Neural cell (in vitro differentiated cells): Measurements from ENCODE around the gene PPFIA4. TPM values are rescaled to one million over a fixed set of nuclear protein-coding genes. Genes with fewer than 3 reads are reported as not detected.
"Not testable (repeated sequence)": the region's sequence is repeated elsewhere in the genome, so short reads cannot be mapped to it uniquely, and the experiment has no call there.

Experiments used
- H2AFZ ChIP-seq: fragments of 200-600, 300-800 bp; sonication (generic), shearing (Covaris generic); 2 replicates; pipeline ENCODE4 v1.6.0; 2014; ENCODE audit warnings: low read depth, mild to moderate bottlenecking, antibody characterized with exemption, low read length, moderate library complexity
- H3F3A ChIP-seq: fragments of 200-600 bp; shearing (Covaris generic); 2 replicates; pipeline ENCODE4 v1.6.1; 2016; ENCODE audit warnings: mild to moderate bottlenecking, moderate library complexity, mixed read lengths, antibody characterized with exemption, low read length; ENCODE audit not compliant: insufficient read depth, poor library complexity, severe bottlenecking
- H3K27ac ChIP-seq: fragments of 200-600, 300-800 bp; sonication (generic), shearing (Covaris generic); 2 replicates; pipeline ENCODE4 v1.5.1; 2014; ENCODE audit warnings: mild to moderate bottlenecking, low read length, moderate library complexity
- H3K27me3 ChIP-seq: fragments of 300-800, 200-600 bp; sonication (generic), shearing (Covaris generic); 2 replicates; pipeline ENCODE4 v1.6.0; 2014; ENCODE audit warnings: mild to moderate bottlenecking, low read depth, low read length, moderate library complexity; ENCODE audit not compliant: insufficient read depth
- H3K36me3 ChIP-seq: fragments of 300-800, 200-600 bp; sonication (generic), shearing (Covaris generic); 2 replicates; pipeline ENCODE4 v1.5.1; 2014; ENCODE audit warnings: mild to moderate bottlenecking, antibody characterized with exemption, low read length, moderate library complexity; ENCODE audit not compliant: insufficient read depth
- H3K4me2 ChIP-seq: fragments of 300-800, 200-600 bp; sonication (generic), shearing (Covaris generic); 2 replicates; pipeline ENCODE4 v1.6.0; 2014; ENCODE audit warnings: mild to moderate bottlenecking, low read length
- H3K4me3 ChIP-seq: fragments of 300-800, 200-600 bp; sonication (generic), shearing (Covaris generic); 2 replicates; pipeline ENCODE4 v1.5.1; 2014; ENCODE audit warnings: mild to moderate bottlenecking, low read length, moderate library complexity
- H3K79me2 ChIP-seq: fragments of 200-600 bp; shearing (Covaris generic); replicated peaks from 2 replicates; pipeline ENCODE4 v1.6.0; 2014; ENCODE audit warnings: mild to moderate bottlenecking, low read length, moderate library complexity; ENCODE audit not compliant: insufficient read depth
- H3K9ac ChIP-seq: fragments of 300-800, 200-600 bp; sonication (generic), shearing (Covaris generic); 2 replicates; pipeline ENCODE4 v1.6.1; 2016; ENCODE audit warnings: mild to moderate bottlenecking, low read length, mixed read lengths
- H3K9me2 ChIP-seq: fragments of 200-600 bp; shearing (Covaris generic); 2 replicates; pipeline ENCODE4 v1.6.1; 2016; ENCODE audit warnings: mild to moderate bottlenecking, low read length, mixed read lengths; ENCODE audit not compliant: insufficient read depth
- H3K9me3 ChIP-seq: fragments of 200-600, 300-800 bp; sonication (generic), shearing (Covaris generic); 2 replicates; pipeline ENCODE4 v1.6.1; 2016; ENCODE audit warnings: mild to moderate bottlenecking, mixed run types, low read length, moderate library complexity, mixed read lengths
- H4K20me1 ChIP-seq: fragments of 200-600 bp; shearing (Covaris generic); 2 replicates; pipeline ENCODE4 v1.6.1; 2016; ENCODE audit warnings: mild to moderate bottlenecking, mixed run types; ENCODE audit not compliant: insufficient read depth
- CTCF ChIP-seq: fragments of 450-650 bp; IDR thresholded peaks from 2 replicates; pipeline ENCODE4 v1.5.1; 2014; ENCODE audit warnings: antibody characterized with exemption, mild to moderate bottlenecking, moderate library complexity; ENCODE audit not compliant: poor library complexity, severe bottlenecking
- EP300 ChIP-seq: fragments of 450-650 bp; conservative IDR thresholded peaks from 2 replicates; pipeline ENCODE4 v1.6.1; 2014; ENCODE audit warnings: antibody characterized with exemption, mild to moderate bottlenecking, moderate library complexity; ENCODE audit not compliant: poor library complexity, severe bottlenecking
- EZH2 ChIP-seq: fragments of 200-600, 300-800 bp; shearing (Covaris generic), sonication (generic); IDR thresholded peaks from 2 replicates; pipeline ENCODE4 v1.6.1; 2014; ENCODE audit warnings: antibody characterized with exemption, low read length, borderline replicate concordance, mild to moderate bottlenecking; ENCODE audit not compliant: insufficient read depth, poor library complexity, severe bottlenecking
- MXI1 ChIP-seq: fragments of 450-650 bp; conservative IDR thresholded peaks from 2 replicates; pipeline ENCODE4 v1.6.1; 2014; ENCODE audit warnings: antibody characterized with exemption, mild to moderate bottlenecking; ENCODE audit not compliant: poor library complexity, severe bottlenecking
- POLR2AphosphoS5 ChIP-seq: IDR thresholded peaks from 2 replicates; pipeline ENCODE4 v1.6.1; 2012
- RAD21 ChIP-seq: fragments of 450-650 bp; conservative IDR thresholded peaks from 2 replicates; pipeline ENCODE4 v1.6.1; 2014; ENCODE audit warnings: antibody characterized with exemption, mild to moderate bottlenecking, moderate library complexity
- SMC3 ChIP-seq: fragments of 450-650 bp; conservative IDR thresholded peaks from 2 replicates; pipeline ENCODE4 v1.6.1; 2014; ENCODE audit warnings: antibody characterized with exemption, mild to moderate bottlenecking, moderate library complexity; ENCODE audit not compliant: poor library complexity
- TAF1 ChIP-seq: IDR thresholded peaks from 2 replicates; pipeline ENCODE4 v1.6.1; 2012; ENCODE audit warnings: low read depth
- polyA plus RNA-seq: library from polyadenylated mRNA; depleted of rRNA; stranded (reverse); fragments of >200 nt; gene quantifications from 2 replicates; pipeline ENCODE4 v1.2.3, GENCODE V29; 2014
- TF ChIP-seq, protein P1 (sequence below): IDR thresholded peaks from 2 replicates; pipeline ENCODE4 v1.6.1; 2012; ENCODE audit warnings: borderline replicate concordance

PPFIA4 gene
- polyA plus RNA-seq, 1 donor from 2014 or later: 1.6 TPM

GRCh38 chr1:203022855-203023254 is 3.4 kb upstream of the PPFIA4 start:
- H3K4me2 ChIP-seq, H3K4me3 ChIP-seq, H4K20me1 ChIP-seq, H3K9ac ChIP-seq, H2AFZ ChIP-seq, H3K9me3 ChIP-seq, H3F3A ChIP-seq, H3K79me2 ChIP-seq, H3K27ac ChIP-seq, H3K9me2 ChIP-seq: not testable (repeated sequence)
- Histone ChIP-seq H3K36me3 (peaks cover 26% of the 10 kb centered on the region), H3K27me3 (peaks cover 15% of the 10 kb centered on the region)

GRCh38 chr1:203025686-203026030 is 633 bp upstream of the PPFIA4 start:
- H3K36me3 ChIP-seq: peaks cover 18% of the 10 kb centered on the region
- no peaks in the 10 kb centered on the region for H3K9me2 ChIP-seq
- H3K79me2 ChIP-seq: no peaks in the 10 kb centered on the region
- TF ChIP-seq MXI1 (no peak), POLR2AphosphoS5 (no peak), EZH2 (no peak), EP300 (no peak), CTCF (no peak), TAF1 (no peak), RAD21 (no peak), SMC3 (no peak)
- TF ChIP-seq, protein P1, sequence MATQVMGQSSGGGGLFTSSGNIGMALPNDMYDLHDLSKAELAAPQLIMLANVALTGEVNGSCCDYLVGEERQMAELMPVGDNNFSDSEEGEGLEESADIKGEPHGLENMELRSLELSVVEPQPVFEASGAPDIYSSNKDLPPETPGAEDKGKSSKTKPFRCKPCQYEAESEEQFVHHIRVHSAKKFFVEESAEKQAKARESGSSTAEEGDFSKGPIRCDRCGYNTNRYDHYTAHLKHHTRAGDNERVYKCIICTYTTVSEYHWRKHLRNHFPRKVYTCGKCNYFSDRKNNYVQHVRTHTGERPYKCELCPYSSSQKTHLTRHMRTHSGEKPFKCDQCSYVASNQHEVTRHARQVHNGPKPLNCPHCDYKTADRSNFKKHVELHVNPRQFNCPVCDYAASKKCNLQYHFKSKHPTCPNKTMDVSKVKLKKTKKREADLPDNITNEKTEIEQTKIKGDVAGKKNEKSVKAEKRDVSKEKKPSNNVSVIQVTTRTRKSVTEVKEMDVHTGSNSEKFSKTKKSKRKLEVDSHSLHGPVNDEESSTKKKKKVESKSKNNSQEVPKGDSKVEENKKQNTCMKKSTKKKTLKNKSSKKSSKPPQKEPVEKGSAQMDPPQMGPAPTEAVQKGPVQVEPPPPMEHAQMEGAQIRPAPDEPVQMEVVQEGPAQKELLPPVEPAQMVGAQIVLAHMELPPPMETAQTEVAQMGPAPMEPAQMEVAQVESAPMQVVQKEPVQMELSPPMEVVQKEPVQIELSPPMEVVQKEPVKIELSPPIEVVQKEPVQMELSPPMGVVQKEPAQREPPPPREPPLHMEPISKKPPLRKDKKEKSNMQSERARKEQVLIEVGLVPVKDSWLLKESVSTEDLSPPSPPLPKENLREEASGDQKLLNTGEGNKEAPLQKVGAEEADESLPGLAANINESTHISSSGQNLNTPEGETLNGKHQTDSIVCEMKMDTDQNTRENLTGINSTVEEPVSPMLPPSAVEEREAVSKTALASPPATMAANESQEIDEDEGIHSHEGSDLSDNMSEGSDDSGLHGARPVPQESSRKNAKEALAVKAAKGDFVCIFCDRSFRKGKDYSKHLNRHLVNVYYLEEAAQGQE: no peak
- no peaks in the 10 kb centered on the region for H3K9me3 ChIP-seq
- peak overlapping the region; percentile 46 for H2AFZ ChIP-seq
- no peaks in the 10 kb centered on the region for H4K20me1 ChIP-seq
- peaks cover 3% of the 10 kb centered on the region for H3F3A ChIP-seq
- H3K9ac ChIP-seq: no peak overlapping the region
- peaks cover 19% of the 10 kb centered on the region for H3K27me3 ChIP-seq
- H3K27ac ChIP-seq: no peak overlapping the region
- H3K4me2 ChIP-seq: no peak overlapping the region
- peak overlapping the region; percentile 75 for H3K4me3 ChIP-seq
